ENCODE measurements around the gene KANK3.
"Not testable (repeated sequence)": the region's sequence is repeated elsewhere in the genome, so short reads cannot be mapped to it uniquely, and the experiment has no call there.

Gene KANK3

DNA sequence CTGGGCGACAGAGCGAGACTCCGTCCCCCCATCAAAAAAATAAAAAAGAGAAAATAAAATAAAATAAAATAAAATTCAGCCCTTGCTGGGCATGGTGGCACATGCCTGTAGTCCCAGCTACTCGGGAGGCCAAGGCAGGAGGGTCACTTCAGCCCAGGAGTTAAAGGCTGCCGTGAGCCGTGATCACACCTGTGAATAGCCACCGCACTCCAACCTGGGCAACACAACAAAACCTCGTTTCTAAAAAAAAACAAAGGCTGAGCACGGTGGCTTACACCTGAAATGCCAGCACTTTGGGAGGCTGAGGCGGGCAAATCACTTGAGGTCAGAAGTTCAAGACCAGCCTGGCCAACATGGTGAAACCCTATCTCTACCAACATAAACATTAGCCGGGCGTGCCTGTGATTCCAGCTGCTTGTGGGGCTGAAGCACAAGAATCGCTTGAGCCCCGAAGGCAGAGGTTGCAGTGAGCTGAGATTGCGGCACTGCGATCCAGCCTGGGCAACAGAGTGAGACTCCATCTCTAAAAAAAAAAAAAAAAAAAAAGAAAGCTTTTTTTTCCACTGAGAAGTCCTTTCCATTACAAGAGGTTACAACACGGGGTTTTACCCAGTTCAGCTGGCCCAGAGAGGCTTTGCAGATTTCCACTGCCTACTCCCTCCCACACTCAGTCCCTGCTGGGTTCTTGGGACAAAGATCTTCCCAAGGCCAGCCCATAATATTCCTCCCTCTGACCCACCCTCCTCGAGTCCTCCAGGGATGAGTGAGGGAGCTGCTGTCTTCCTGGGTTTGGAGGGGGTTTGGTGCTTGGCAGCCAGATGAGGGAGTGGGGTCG lies 27.3 kb upstream of the KANK3 start:
- no peak for DNase-seq

DNA sequence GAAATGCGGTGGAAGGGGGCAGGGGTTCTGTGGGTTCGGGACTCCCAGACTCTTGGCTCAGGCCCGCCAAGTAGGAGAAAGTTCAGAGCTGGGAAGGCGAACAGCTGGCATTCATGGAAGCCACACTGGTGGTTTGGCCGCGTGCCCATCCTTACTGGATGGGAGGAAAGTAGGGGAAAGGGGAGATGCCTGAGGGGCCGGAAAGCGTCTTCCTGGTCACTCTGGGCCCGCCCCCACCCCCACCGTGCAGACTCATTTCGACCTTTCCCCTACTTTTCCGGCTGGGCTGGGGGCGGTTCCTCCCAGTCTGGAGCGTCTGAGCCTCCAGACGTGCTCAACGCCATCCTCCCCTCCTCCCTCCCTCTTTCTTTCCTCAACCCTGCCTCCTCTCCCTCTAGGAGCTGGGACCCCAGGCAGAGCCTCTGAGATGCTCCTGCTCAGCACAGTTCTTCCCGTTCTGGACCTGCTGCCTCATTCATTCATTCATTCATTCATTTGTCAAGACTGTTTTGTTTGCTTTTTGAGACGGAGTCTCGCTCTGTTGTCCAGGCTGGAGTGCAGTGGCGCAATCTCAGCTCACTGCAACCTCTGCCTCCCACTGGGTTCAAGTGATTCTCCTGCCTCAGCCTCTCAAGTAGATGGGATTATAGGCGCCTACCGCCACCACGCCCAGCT lies 24.4 kb upstream of the KANK3 start:
- peak; percentile 55 to 89 for DNase-seq

DNA sequence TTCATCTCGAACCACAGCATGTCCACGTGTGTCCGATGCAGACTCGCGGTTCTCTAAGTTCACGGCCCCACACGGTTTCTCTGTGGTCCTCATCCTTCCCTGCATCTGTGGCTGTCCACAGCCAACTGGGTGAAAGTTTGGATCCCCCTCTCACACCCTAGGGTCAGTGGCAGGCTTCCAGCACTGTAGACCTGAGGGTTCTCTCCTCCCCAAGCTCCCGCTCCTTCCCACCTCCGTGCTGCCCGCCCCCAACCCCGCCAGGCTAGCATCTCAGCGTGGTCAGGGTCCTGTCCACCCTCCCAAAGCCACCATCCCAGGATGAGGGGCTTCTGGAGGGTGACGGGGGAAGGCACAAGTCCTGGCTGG lies 23.9 kb upstream of the KANK3 start:
- DNase-seq = no peak

DNA sequence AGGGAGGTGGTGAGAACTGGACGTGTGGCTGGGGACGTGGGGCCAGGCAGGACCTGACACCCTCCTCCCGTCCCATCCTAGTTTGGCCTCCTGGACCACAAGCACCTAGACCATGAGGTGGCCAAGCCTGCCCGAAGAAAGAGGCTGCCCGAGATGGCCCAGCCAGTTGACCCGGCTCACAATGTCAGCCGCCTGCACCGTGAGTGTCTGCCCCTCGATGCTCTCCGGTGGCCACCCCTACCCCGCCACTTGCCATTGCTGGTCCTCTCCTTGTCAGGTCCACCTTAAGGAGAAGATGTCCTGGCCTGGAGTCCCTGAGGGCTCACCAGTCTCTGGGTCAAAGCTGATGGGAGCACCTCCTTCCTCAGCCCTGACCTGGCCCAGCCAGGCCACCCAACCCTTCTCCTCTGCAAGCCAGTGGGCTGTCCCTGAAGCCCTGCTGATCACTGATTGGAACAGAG lies 23.1 kb upstream of the KANK3 start:
- no peak for DNase-seq

DNA sequence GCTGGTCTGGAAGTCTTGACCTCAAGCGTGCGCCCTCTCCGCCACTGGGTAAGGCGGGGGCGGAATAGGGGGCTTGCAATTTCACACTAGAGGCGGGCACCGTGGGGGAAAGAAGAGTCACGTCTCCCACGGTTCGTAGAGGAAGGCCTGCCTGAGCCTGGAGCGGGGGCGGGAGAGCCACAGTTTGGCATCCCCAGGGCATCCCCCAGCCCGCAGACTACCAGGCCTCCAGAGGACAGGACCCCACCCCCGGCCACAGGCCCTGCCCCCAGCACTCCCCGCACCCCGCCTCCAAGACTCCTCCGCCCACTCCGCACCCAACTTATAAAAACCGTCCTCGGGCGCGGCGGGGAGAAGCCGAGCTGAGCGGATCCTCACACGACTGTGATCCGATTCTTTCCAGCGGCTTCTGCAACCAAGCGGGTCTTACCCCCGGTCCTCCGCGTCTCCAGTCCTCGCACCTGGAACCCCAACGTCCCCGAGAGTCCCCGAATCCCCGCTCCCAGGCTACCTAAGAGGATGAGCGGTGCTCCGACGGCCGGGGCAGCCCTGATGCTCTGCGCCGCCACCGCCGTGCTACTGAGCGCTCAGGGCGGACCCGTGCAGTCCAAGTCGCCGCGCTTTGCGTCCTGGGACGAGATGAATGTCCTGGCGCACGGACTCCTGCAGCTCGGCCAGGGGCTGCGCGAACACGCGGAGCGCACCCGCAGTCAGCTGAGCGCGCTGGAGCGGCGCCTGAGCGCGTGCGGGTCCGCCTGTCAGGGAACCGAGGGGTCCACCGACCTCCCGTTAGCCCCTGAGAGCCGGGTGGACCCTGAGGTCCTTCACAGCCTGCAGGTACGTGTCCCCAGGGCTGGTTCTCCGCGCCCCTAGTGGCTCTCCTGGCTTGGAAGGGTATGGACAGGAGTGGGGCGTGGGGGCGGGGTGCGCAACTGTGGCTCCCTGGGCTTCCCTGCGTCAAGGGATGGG lies 21.0 kb upstream of the KANK3 start, which contains the start of gene ANGPTL4:
ANGPTL4 (plus strand) TSS at position 353 of the 969 bp plus-strand sequence; CDS start at position 520, 167 bp downstream.
- no peak for DNase-seq

DNA sequence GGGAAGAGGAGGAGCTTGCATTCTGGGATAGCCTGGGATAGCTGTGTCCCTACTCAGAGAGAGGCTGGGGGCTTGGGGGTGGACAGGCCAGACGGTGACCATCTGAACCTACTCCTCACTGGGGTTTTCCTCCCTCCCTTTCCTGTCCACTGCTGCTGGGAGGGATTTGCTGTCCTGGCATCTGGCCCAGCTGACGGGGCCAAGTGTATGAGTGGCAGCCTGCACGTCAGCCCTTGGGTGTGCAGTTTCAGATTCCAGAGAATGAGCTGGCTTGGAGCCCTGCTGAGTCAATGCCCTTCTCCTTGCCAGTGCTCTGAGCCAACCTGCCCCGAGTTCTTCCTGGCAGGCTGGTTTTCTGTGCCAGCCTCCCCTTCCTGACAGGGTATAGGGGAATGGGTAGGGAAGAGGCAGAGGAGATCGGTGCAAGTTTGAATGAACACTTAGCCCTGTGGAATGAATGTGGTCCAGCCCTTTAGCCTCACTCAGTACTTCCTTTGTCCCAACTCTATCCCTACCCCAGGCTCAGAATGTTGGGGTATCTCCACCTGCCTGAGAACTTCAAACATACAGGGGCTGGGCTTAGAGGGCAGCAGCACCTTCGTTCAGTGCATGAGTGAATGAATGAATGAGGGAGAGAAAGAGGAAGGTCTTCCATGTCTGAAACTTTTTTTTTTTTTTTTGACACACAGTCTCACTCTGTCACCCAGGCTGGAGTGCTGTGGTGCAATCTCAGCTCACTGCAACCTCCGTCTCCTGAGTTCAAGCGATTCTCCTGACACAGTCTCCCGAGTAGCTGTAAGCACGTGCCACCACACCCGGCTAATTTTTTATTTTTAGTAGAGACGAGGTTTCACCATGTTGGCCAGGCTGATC lies 19.1 kb upstream of the KANK3 start:
- peak; percentile 89 to 96 for DNase-seq

DNA sequence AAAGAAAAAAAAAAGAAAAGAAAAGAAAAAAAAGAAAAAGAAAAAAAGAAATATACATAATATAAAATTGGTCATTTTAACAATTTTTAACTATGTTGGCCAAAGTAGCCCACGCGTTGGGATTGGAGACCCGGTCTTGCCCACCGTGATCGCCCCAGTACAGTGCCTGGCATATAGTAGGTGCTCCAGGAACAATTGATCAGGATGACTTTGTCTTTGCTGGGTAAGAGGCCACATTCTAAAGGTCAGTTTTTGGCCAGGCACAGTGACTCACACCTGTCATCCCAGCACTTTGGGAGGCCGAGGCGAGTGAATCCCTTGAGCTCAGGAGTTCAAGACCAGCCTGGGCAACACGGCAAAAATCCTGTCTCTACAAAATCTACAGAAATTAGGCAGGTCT lies 17.1 kb upstream of the KANK3 start:
- DNase-seq = no peak

DNA sequence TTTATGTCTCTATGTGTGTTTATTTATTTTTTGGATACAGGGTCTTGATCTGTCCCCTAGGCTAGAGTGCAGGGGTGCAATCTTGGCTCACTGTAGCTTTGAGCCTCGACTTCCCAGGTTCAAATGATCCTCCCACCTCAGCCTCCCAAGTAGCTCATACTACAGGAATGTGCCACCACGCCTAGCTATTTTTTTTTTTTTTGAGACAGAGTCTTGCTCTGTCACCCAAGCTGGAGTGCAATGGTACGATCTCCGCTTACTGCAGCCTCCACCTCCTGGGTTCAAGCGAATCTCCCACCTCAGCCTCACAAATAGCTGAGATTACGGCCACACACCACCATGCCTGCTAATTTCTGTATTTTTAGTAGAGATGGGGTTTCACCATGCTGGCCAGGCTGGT lies 15.9 kb upstream of the KANK3 start:
- no peak for DNase-seq

DNA sequence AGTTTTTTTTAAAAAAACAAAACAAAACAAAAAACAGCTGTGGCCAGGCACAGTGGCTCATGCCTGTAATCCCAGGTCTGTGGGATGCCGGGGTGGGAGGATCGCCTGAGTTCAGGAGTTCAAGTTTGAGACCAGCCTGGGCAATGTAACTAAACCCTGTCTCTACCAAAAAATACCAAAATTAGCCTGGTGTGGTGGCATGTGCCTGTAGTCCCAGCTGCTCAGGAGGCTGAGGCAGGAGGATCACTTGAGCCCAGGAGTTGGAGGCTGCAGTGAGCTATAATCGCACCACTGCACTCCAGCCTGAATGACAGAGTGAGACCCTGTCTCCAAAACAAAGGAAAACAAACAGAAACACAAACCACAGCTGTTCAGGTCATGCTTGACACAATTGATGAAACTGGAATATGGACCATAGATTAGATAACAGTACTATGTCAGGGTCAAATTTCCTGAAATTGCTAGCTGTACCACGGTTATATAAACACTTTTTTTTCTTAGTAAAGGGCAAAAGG lies 14.0 kb upstream of the KANK3 start:
- DNase-seq = no peak

DNA sequence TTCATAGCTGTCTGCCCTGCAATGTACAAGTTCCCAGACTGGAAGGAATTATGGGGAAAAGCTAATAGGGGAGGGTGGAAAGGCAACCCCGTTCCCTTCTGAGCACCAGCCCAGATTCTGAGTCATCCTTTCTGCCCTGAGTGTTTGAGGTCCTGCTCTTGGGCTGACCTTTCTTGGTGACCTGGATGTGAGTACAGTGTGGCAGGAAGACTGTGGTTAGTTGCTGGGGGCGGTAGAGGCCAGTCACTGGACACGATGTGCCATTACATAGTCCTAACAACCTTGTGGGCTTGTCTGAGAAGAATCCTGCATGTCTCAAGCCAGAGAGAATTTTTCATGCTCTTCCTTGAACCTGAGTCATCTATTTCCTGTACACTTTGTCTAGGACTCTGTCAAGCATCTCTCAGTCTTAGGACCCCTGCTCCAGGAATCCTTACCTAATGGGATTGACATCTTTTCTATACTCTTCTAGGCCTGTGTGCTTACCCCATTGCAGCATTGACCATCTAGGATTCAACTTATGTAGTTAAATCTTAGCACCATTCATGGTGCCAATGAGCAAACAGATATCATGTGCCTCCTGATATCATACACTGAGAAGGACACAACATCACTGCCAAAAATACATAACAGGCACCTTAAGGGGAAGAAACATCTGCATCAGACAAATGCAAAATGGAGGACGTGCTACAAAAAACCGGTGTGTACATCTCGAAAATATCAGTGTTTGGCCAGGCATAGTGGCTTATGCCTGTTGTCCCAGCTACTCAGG lies 12.8 kb upstream of the KANK3 start:
- DNase-seq = no peak

DNA sequence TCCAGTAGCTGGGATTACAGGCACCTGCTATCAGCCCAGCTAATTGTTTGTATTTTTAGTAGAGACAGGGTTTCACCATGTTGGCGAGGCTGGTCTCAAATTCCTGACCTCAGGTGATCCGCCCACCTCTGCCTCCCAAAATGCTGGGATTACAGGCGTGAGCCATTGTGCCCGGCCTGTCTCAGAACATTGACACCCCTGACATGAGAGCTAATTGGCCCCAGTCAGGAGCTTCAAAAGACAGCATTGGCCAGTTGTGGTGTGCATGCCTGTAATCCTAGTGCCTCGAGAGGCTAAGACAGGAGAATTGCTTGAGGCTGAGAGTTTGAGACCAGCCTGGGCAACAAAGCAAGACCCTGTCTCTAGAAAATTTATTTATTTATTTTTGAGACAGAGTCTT lies 9.8 kb upstream of the KANK3 start:
- not testable (repeated sequence) for DNase-seq

DNA sequence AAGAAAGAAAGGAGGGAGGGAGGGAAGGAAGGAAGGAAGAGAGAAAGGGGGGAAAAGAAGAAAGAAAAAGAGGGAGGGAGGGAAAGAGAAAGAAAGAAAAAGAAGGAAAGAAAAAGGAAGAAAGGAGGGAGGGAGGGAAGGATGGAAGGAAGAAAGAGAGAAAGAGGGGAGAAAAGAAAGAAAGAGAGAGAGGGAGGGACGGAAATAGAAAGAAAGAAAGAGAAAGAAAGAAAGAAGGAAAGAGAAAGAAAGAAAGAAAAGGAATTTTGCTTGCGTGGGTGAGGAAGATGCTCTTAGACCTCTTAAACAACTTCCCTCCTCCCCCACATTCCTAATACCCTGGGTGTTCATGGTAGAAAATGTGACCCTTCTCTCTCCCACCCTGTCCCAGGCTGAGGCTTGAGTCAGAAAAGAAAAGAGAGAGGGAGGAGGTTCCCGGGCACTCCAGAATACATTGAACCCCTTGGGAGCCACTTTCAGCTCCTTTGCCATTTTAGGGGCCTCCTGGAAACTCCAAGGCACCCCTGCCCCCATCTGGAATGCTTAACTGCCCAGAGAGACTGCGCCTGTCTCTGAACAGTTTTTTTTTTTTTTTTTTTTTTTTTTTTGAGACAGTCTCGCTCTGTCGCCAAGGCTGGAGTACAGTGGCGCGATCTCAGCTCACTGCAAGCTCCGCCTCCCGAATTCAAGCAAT lies 9.2 kb upstream of the KANK3 start:
- no peak for DNase-seq

DNA sequence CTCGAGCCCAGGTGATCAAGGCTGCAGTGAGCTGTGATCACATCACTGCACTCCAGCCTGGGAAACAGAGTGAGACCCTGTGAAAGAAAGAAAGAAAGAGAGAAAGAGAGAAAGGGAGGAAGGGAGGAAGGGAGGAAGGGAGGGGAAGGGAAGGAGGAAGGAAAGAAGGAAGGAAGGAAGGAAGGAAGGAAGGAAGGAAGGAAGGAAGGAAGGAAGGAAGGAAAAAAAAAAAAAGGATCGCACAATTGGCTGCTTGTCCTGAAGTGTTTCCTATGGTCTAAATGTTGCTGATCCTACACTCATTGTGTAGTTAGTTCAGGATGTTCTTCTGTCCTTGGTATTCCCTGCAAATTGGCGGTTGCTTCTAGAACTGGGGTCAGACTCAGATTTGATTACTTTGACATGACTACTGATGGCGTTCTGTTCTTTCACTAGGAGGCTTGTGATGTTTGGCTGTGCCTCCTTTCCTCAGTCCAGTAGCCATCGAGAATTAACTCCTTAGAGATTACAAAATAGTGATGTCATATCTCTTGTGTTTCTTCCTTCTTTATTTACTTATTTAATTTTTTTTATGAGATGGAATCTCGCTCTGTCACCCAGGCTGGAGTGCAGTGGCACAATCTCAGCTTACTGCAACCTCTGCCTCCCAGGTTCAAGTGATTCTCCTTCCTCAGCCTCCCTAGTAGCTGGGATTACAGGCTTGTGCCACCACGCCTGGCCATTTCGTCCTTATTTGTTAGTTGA lies 6.7 kb upstream of the KANK3 start:
- DNase-seq = not testable (repeated sequence)

DNA sequence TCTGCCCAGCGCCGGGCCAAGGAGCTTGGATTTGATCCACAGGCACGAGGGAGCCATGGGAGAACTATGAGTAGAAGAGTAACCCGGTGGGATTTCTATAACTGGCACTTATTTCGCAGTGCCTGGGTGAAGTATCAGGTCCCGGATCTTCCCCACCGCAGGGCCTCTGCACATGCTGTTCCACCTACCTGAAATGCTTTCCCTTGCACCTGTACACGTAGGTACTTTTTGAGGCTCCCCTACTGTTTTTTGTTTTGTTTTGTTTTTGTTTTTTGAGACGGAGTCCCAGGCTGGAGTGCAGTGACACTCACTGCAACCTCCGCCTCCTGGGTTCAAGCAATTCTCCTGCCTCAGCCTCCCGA lies 402 bp upstream of the KANK3 start:
- no peak for DNase-seq

DNA sequence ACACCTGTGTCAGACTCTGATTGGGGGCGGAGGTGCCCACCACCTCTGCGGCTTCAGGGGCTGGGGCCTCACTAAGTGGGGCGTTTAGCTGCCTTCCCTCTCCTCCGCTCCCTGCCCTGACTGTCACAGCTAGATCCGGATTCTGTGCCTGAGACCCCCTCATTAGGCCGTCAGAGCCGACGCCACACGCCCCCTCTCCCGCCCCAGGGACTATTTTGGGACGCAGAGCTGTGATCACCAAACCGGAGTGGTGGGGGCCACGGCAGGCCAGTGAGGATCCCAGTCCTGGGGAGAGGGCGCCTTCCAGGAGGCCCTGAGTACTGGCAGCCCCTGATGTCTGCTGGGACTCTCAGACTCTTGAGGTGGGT lies 762 bp downstream of the KANK3 start:
- DNase-seq = no peak

DNA sequence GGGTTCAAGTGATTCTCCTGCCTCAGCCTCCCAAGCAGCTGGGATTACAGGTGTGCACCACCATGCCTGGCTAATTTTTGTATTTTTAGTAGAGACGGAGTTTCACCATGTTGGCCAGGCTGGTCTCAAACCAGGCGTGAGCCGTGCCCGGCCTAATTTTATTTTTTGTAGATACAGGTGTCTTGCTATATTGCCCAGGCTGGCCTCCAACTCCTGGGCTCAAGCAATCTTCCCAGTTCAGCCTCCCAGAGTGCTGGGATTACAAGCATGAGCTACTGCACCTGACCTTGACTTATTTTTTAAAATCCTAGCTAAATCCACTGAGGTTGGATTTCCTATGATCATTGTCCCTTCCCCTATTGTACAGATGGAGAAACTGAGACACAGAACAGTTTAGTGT lies 1.6 kb downstream of the KANK3 start:
- DNase-seq = not testable (repeated sequence)

DNA sequence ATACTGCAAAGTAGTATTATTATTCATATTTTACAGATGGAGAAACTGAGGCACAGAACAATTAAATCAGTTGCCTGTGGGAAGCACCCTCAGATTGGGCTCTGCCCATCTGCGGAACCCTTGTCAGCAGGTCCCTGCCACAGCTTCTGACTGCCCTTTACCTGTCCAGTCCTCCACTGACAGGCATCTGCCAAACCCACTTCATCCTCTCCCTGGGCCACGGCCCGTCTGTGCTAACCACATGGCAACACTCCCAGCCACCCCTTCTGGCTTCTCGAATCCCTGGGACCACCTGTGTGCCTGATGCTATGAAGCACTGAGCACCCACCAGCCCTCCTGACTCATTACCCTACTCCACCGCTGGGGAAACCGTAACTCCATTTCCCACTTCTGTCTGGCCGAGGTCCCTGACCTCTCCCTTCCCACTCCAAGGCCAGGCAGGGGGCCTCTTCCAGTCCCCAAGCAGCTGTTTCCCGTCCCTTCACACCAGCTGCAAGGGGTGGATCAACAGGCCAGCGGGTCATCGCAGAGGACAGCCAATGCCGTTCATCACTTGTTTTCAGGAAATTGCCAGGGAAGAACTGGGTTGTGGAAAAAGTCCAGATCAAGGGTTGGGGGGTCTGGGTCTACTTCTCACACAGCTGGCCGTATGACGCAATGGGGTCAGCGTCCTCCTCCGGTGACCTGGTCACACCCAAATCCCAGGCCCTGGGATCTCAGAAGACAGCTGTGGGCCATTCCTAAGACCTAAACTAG lies 2.5 kb downstream of the KANK3 start:
- no peak for DNase-seq

DNA sequence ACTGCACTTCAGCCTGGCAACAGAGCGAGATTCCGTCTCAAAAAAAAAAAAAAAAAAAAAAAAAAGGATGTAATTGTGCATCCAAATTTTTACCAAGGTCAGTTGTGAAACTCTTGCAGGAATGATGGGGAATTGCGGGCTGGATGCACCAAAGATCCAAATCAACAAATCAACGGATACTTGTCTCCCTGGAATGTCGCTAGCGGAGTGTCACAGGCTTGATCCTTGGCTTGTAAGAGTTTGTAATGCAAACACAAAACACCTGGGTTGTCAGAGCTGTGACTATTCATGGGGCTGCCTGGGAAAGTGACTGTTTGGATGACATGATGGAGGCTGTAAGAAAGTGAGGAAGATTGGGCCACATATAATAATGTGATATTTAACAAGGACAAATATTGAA lies 4.2 kb downstream of the KANK3 start:
- no peak for DNase-seq

DNA sequence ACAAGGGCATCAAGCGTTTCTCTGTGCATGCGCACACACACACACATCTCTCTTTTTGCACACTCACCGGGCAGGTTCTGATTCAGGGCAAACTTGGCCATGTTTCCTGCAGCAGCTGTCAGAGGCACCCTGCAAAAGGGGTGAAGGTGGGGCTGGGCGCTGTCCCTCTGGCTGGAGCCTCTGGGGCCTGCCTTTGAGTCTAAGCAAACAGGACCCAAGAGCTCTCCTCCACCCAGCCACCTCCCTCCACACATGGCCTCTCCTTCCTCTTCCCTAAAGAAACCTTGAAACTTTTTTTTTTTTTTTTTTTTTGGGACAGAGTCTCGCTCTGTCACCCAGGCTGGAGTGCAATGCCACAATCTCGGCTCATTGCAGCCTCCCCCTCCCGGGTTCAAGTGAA lies 5.3 kb downstream of the KANK3 start:
- DNase-seq = no peak
